Measurements from ENCODE around the gene POLR3GL.

DNA sequence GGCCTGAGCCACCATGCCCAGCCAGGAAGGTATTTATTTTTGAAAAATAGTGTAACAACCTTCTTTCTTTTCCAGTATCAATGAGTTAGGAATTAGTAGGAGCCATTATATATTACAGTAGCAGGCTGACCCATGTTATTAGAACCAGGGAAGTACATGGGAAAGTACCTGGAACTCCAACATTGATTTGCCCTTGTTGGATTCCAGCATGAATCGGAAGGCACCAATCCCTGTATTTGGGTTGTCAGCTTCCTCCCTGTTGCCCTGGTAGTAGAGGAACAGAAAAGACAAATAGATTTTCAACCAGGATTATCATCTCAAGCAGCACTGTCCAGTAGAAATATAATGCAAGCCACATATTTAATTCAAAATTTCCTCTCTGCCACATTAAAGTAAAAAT lies 27.1 kb upstream of the POLR3GL start:
- TF ChIP-seq, protein P1, sequence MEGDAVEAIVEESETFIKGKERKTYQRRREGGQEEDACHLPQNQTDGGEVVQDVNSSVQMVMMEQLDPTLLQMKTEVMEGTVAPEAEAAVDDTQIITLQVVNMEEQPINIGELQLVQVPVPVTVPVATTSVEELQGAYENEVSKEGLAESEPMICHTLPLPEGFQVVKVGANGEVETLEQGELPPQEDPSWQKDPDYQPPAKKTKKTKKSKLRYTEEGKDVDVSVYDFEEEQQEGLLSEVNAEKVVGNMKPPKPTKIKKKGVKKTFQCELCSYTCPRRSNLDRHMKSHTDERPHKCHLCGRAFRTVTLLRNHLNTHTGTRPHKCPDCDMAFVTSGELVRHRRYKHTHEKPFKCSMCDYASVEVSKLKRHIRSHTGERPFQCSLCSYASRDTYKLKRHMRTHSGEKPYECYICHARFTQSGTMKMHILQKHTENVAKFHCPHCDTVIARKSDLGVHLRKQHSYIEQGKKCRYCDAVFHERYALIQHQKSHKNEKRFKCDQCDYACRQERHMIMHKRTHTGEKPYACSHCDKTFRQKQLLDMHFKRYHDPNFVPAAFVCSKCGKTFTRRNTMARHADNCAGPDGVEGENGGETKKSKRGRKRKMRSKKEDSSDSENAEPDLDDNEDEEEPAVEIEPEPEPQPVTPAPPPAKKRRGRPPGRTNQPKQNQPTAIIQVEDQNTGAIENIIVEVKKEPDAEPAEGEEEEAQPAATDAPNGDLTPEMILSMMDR (conservative IDR thresholded peaks at IDR 0.05; ENCODE audit: low read depth in 2 of 2), result no peak
- TF ChIP-seq POLR2AphosphoS5 (IDR thresholded peaks at IDR 0.05; ENCODE audit: low read depth) (no peak), EZH2 (IDR thresholded peaks at IDR 0.05; ENCODE audit: low read depth, unreplicated experiment) (no peak), CREB1 (CRISPR knock-in tag; IDR thresholded peaks at IDR 0.05; ENCODE audit: low read depth) (no peak), JUNB (IDR thresholded peaks at IDR 0.05; ENCODE audit: unreplicated experiment) (no peak), EZH2phosphoT487 (IDR thresholded peaks at IDR 0.05; ENCODE audit: unreplicated experiment) (no peak)
- TF ChIP-seq, protein P2, sequence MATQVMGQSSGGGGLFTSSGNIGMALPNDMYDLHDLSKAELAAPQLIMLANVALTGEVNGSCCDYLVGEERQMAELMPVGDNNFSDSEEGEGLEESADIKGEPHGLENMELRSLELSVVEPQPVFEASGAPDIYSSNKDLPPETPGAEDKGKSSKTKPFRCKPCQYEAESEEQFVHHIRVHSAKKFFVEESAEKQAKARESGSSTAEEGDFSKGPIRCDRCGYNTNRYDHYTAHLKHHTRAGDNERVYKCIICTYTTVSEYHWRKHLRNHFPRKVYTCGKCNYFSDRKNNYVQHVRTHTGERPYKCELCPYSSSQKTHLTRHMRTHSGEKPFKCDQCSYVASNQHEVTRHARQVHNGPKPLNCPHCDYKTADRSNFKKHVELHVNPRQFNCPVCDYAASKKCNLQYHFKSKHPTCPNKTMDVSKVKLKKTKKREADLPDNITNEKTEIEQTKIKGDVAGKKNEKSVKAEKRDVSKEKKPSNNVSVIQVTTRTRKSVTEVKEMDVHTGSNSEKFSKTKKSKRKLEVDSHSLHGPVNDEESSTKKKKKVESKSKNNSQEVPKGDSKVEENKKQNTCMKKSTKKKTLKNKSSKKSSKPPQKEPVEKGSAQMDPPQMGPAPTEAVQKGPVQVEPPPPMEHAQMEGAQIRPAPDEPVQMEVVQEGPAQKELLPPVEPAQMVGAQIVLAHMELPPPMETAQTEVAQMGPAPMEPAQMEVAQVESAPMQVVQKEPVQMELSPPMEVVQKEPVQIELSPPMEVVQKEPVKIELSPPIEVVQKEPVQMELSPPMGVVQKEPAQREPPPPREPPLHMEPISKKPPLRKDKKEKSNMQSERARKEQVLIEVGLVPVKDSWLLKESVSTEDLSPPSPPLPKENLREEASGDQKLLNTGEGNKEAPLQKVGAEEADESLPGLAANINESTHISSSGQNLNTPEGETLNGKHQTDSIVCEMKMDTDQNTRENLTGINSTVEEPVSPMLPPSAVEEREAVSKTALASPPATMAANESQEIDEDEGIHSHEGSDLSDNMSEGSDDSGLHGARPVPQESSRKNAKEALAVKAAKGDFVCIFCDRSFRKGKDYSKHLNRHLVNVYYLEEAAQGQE (IDR thresholded peaks at IDR 0.05; ENCODE audit: unreplicated experiment), result no peak
- TF ChIP-seq, protein P3, sequence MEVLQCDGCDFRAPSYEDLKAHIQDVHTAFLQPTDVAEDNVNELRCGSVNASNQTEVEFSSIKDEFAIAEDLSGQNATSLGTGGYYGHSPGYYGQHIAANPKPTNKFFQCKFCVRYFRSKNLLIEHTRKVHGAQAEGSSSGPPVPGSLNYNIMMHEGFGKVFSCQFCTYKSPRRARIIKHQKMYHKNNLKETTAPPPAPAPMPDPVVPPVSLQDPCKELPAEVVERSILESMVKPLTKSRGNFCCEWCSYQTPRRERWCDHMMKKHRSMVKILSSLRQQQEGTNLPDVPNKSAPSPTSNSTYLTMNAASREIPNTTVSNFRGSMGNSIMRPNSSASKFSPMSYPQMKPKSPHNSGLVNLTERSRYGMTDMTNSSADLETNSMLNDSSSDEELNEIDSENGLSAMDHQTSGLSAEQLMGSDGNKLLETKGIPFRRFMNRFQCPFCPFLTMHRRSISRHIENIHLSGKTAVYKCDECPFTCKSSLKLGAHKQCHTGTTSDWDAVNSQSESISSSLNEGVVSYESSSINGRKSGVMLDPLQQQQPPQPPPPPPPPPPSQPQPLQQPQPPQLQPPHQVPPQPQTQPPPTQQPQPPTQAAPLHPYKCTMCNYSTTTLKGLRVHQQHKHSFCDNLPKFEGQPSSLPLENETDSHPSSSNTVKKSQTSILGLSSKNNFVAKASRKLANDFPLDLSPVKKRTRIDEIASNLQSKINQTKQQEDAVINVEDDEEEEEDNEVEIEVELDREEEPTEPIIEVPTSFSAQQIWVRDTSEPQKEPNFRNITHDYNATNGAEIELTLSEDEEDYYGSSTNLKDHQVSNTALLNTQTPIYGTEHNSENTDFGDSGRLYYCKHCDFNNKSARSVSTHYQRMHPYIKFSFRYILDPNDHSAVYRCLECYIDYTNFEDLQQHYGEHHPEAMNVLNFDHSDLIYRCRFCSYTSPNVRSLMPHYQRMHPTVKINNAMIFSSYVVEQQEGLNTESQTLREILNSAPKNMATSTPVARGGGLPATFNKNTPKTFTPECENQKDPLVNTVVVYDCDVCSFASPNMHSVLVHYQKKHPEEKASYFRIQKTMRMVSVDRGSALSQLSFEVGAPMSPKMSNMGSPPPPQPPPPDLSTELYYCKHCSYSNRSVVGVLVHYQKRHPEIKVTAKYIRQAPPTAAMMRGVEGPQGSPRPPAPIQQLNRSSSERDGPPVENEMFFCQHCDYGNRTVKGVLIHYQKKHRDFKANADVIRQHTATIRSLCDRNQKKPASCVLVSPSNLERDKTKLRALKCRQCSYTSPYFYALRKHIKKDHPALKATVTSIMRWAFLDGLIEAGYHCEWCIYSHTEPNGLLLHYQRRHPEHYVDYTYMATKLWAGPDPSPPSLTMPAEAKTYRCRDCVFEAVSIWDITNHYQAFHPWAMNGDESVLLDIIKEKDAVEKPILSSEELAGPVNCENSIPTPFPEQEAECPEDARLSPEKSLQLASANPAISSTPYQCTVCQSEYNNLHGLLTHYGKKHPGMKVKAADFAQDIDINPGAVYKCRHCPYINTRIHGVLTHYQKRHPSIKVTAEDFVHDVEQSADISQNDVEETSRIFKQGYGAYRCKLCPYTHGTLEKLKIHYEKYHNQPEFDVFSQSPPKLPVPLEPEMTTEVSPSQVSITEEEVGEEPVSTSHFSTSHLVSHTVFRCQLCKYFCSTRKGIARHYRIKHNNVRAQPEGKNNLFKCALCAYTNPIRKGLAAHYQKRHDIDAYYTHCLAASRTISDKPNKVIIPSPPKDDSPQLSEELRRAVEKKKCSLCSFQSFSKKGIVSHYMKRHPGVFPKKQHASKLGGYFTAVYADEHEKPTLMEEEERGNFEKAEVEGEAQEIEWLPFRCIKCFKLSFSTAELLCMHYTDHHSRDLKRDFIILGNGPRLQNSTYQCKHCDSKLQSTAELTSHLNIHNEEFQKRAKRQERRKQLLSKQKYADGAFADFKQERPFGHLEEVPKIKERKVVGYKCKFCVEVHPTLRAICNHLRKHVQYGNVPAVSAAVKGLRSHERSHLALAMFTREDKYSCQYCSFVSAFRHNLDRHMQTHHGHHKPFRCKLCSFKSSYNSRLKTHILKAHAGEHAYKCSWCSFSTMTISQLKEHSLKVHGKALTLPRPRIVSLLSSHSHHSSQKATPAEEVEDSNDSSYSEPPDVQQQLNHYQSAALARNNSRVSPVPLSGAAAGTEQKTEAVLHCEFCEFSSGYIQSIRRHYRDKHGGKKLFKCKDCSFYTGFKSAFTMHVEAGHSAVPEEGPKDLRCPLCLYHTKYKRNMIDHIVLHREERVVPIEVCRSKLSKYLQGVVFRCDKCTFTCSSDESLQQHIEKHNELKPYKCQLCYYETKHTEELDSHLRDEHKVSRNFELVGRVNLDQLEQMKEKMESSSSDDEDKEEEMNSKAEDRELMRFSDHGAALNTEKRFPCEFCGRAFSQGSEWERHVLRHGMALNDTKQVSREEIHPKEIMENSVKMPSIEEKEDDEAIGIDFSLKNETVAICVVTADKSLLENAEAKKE (CRISPR knock-in tag; IDR thresholded peaks at IDR 0.05), result no peak
